ENCODE data around the gene TGFB1. TPM values are rescaled to one million over a fixed set of nuclear protein-coding genes. Genes with fewer than 3 reads are reported as not detected.

TGFB1 gene
- total and polyA plus RNA-seq, 2 of the 13 experiments (the other 11 are each of a cell fraction or from before 2014, with no cell fraction given): 4.1 to 5.4 TPM

DNA sequence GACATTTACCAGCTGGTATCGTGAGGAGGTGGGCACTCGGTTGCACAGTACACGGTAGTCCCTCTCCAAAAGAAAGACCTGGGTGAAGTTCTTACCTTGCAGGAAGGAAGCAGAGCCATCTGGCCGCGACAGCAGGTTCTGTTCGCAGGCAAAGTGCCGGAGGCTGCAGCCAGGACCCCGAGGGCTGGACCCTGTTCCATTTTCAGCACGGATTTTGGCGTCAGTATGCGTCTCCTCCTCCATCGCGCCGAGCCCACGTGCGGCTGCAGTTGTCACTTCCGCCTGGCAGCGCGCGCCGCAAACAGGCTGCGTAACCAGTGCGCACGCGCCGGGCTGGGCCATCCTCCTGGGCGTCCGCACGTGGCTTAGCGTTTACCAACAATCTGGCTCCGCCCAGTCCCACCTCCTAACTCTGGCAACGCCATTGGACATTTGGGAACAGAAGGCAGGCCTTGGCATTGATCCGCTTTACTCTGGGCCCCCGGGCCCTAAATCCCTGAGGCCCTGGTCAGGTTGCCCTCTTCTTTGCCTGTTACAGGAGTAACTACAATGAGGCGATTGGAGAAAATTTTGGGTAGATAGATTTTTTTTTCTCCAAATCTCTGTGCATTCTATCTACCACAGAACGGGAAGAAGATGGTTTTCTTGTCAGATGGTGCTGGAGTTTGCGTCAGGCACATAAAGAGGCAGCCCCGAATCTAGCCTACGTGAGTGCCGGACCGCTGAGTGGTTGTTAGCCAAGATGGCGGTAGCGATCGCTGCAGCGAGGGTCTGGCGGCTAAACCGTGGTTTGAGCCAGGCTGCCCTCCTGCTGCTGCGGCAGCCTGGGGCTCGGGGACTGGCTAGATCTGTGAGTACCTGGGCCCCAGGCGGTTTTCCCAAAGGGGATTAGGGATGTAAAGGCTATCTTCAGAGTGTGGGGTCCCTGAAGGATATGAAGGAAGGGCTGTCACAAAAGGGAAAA, 43.6 kb upstream of the TGFB1 start, which contains the start of the genes BCKDHA and EXOSC5 (continued):
- TF ChIP-seq ZNF850 (CRISPR knock-in tag; conservative IDR thresholded peaks at IDR 0.05) (no peak), ZNF530 (CRISPR knock-in tag; IDR thresholded peaks at IDR 0.05; ENCODE audit: low read depth) (no peak), ZNF33A (CRISPR knock-in tag; IDR thresholded peaks at IDR 0.05; ENCODE audit: borderline replicate concordance) (no peak), TGIF2 (CRISPR knock-in tag; IDR thresholded peaks at IDR 0.05) (peak; percentile 100), KDM2A (CRISPR knock-in tag; IDR thresholded peaks at IDR 0.05; ENCODE audit: borderline replicate concordance, low read depth) (peak; percentile 61; the same call in 1 of the 2 replicates), ESRRA (CRISPR knock-in tag; IDR thresholded peaks at IDR 0.05; ENCODE audit: low read depth) (no peak), NR1H2 (CRISPR knock-in tag; IDR thresholded peaks at IDR 0.05; ENCODE audit: borderline replicate concordance, low read depth) (no peak), TSC22D2 (CRISPR knock-in tag; IDR thresholded peaks at IDR 0.05; ENCODE audit: borderline replicate concordance) (no peak), EHMT2 (IDR thresholded peaks at IDR 0.05; ENCODE audit: borderline replicate concordance, low read depth, low read length) (no peak), ZNF790 (CRISPR knock-in tag; IDR thresholded peaks at IDR 0.05; ENCODE audit: borderline replicate concordance) (peak; percentile 10; the same call in 1 of the 2 replicates), TOPORS (CRISPR knock-in tag; IDR thresholded peaks at IDR 0.05) (no peak), DR1 (CRISPR knock-in tag; IDR thresholded peaks at IDR 0.05) (no peak), ZNF724P (CRISPR knock-in tag; IDR thresholded peaks at IDR 0.05; ENCODE audit: borderline replicate concordance) (peak; percentile 86; the same call in 1 of the 2 replicates), AKAP8 (CRISPR knock-in tag; IDR thresholded peaks at IDR 0.05) (peak; percentile 45; the same call in 1 of the 2 replicates), ZFP1 (CRISPR knock-in tag; IDR thresholded peaks at IDR 0.05) (no peak), ZMAT3 (CRISPR knock-in tag; conservative IDR thresholded peaks at IDR 0.05) (peak; percentile 79; the same call in 1 of the 2 replicates), ZNF891 (CRISPR knock-in tag; IDR thresholded peaks at IDR 0.05) (peak; percentile 85; the same call in 1 of the 2 replicates), NFYC (CRISPR knock-in tag; IDR thresholded peaks at IDR 0.05) (peak; percentile 77)
- TF ChIP-seq, protein P1, sequence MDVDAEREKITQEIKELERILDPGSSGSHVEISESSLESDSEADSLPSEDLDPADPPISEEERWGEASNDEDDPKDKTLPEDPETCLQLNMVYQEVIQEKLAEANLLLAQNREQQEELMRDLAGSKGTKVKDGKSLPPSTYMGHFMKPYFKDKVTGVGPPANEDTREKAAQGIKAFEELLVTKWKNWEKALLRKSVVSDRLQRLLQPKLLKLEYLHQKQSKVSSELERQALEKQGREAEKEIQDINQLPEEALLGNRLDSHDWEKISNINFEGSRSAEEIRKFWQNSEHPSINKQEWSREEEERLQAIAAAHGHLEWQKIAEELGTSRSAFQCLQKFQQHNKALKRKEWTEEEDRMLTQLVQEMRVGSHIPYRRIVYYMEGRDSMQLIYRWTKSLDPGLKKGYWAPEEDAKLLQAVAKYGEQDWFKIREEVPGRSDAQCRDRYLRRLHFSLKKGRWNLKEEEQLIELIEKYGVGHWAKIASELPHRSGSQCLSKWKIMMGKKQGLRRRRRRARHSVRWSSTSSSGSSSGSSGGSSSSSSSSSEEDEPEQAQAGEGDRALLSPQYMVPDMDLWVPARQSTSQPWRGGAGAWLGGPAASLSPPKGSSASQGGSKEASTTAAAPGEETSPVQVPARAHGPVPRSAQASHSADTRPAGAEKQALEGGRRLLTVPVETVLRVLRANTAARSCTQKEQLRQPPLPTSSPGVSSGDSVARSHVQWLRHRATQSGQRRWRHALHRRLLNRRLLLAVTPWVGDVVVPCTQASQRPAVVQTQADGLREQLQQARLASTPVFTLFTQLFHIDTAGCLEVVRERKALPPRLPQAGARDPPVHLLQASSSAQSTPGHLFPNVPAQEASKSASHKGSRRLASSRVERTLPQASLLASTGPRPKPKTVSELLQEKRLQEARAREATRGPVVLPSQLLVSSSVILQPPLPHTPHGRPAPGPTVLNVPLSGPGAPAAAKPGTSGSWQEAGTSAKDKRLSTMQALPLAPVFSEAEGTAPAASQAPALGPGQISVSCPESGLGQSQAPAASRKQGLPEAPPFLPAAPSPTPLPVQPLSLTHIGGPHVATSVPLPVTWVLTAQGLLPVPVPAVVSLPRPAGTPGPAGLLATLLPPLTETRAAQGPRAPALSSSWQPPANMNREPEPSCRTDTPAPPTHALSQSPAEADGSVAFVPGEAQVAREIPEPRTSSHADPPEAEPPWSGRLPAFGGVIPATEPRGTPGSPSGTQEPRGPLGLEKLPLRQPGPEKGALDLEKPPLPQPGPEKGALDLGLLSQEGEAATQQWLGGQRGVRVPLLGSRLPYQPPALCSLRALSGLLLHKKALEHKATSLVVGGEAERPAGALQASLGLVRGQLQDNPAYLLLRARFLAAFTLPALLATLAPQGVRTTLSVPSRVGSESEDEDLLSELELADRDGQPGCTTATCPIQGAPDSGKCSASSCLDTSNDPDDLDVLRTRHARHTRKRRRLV (CRISPR knock-in tag; IDR thresholded peaks at IDR 0.05): 0 out of 2 replicates have a peak, but pooled peaks have one; percentile 1
- TF ChIP-seq, protein P2, sequence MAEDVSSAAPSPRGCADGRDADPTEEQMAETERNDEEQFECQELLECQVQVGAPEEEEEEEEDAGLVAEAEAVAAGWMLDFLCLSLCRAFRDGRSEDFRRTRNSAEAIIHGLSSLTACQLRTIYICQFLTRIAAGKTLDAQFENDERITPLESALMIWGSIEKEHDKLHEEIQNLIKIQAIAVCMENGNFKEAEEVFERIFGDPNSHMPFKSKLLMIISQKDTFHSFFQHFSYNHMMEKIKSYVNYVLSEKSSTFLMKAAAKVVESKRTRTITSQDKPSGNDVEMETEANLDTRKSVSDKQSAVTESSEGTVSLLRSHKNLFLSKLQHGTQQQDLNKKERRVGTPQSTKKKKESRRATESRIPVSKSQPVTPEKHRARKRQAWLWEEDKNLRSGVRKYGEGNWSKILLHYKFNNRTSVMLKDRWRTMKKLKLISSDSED (CRISPR knock-in tag; IDR thresholded peaks at IDR 0.05): no peak
- TF ChIP-seq, protein P3, sequence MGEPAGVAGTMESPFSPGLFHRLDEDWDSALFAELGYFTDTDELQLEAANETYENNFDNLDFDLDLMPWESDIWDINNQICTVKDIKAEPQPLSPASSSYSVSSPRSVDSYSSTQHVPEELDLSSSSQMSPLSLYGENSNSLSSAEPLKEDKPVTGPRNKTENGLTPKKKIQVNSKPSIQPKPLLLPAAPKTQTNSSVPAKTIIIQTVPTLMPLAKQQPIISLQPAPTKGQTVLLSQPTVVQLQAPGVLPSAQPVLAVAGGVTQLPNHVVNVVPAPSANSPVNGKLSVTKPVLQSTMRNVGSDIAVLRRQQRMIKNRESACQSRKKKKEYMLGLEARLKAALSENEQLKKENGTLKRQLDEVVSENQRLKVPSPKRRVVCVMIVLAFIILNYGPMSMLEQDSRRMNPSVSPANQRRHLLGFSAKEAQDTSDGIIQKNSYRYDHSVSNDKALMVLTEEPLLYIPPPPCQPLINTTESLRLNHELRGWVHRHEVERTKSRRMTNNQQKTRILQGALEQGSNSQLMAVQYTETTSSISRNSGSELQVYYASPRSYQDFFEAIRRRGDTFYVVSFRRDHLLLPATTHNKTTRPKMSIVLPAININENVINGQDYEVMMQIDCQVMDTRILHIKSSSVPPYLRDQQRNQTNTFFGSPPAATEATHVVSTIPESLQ (CRISPR knock-in tag; conservative IDR thresholded peaks at IDR 0.05): no peak; the same call in 1 of the 2 replicates

Measured in HepG2 (cell line).